Fibroblast of skin of abdomen (primary cell): ENCODE results near the gene ACER3.
A peak's percentile ranks its signal among the peaks of the same experiment; 100 is the strongest.

Source experiments
- DNase-seq: peaks from one replicate; pipeline ENCODE4 v3.0.0-alpha.2; 2013

Gene ACER3

DNA sequence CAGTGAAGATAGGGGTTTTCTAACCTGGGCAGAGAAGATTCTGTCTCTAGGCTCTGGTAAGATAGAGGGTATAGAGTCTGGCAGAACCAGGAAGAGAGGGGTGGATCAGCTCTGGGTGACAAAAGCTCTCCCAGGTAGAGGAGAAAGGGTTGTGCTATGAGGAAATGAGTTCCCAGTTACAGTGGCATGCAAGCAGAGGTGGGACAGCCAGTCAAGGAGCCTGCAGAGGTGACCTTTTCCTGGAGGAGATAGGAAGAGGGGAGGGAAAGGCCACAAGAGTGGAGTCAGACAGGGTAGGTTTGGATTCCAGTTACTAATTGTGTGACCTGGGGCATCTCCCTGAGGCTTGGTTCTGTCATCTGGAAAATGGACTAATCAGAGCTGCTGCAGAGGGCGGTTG, 202.7 kb downstream of the ACER3 start:
- no peak for DNase-seq

- no peak for DNase-seq
Observed at GRCh38 chr11:77063861-77064260, 203.1 kb downstream of the ACER3 start.

GRCh38 chr11:77064648-77065217, 204.0 kb downstream of the ACER3 start:
- DNase-seq = no peak

GRCh38 chr11:77065878-77066228, 205.1 kb downstream of the ACER3 start:
- DNase-seq = peak; percentile 52

GRCh38 chr11:77066229-77067042, 205.7 kb downstream of the ACER3 start, which contains the start of gene CAPN5:
Gene CAPN5 (plus strand): TSS chr11:77066971. CDS start chr11:77084887, 17,916 bp downstream.
- peak; percentile 94 for DNase-seq

- no peak for DNase-seq
Observed at GRCh38 chr11:77067861-77068443, 207.2 kb downstream of the ACER3 start.

DNA sequence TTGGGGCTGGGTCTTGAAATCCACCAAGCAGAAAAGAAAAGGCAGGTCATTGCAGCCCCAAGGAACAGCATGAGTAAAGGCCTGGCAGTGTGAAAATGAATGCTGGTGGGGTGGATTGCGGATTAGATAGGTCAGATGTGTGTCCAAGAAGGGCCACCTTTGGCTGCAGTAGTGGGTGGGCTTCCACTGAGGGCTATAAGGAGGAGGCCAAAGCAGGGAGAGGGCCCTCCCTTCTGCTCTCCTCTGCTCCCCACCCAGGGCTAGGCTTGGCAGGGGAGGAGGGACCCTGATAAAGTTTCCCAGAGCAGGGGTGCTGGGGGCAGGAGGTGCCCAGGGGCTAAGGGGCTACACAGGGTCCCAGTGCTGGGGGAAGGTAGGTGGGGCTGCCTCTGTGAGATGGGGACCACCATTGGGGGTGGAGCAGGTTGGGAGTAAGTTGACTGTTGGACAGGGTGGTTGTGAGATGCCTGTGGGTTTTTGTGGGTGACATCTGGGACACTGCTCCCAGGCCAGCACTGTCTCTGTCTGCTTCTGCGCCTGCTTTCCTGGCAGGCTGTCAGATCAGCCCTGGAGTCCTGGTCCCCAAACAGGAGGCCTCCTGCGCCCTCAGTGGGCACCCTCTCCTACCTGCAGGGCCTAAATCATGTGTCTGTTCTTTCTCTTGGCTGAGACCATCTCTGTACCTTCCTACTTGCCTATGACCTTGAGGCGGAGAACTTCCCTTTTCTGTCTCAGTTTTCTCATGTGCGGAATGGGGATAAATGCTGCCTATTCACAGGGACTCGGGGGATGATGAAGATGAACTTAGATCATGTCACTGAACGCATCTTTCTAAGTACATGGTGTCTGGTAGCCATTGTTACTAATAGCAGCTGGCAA, 208.0 kb downstream of the ACER3 start:
- DNase-seq = no peak

DNA sequence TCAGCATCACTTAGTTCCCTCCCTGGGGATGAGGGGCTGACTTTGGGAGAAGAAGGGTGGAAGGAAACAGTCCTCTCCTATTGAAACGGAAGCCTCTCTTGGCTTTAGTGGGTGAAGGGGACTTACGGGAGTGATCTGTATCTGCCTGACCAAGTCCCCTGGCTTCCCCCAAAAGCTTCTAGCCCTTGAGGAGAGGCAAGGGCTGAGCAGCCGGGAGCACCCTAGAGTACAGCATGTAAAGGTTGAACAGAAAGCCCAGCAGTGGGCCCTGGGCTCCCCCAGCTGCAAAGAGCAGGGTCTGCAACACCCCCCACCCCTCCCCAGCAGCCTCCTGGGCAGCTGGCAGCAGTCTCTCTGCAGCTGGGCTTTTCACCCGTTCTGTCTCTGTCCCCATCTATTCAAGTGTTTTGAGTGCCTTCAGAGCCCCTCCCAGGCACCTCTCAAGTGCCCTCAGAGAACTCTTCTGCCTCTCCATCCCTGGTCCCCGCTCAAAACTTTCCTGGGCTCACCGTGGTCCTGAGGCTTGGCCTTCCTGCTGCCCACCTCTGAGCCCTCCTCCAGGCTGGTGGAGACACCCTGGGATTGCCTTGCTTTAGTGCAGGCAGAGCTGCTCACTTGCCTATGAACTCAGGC, 208.7 kb downstream of the ACER3 start:
- no peak for DNase-seq

DNA sequence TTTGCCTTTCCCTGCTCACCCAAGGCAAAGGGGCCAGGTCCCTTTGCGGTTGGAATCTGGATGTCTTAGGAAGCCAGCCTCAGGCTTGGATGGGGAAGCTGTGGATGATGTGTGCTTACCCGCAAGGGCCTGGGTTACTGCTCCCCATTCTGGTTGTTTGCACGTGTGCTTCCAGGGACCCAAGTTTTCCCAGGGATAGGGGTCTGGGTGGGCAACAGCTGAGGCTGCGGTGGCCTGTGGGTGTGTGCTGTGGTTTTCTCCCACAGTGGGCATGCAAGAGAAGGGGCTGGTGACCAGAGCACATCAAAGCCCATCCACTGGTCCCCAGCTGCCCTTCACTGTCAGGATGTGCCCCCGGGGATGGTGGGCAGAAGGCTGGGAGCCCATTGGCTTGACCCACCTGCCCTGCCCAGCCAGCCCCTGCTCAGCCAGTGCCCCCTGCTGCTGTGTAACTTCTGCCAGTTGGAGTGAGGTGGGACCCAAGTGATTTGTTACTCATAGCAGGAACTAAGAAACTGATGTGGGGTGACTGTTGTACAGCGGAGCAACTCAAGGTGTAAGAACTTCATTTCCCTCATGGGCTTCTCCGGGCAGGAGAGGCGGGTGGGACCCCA, 209.4 kb downstream of the ACER3 start:
- DNase-seq = no peak

DNA sequence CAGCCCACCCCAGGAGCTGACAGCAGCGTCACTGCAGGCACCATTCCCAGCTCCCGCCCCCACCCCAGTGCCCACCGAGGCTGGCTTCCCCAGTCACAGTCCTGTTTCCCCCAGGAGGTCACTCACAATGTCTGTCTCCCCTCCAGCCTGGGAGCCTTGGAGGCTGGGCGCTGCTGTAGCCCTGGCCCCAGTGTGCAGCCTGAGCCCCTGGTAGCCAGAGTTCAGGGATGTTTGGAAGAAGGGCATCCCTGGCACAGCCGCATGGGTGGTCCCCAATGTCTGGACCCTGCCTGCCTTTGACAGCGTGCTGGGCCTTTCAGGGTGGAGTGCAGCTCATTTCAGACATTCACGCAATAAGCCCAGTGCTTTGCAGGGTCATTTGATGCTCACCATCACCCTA, 210.4 kb downstream of the ACER3 start:
- no peak for DNase-seq

DNA sequence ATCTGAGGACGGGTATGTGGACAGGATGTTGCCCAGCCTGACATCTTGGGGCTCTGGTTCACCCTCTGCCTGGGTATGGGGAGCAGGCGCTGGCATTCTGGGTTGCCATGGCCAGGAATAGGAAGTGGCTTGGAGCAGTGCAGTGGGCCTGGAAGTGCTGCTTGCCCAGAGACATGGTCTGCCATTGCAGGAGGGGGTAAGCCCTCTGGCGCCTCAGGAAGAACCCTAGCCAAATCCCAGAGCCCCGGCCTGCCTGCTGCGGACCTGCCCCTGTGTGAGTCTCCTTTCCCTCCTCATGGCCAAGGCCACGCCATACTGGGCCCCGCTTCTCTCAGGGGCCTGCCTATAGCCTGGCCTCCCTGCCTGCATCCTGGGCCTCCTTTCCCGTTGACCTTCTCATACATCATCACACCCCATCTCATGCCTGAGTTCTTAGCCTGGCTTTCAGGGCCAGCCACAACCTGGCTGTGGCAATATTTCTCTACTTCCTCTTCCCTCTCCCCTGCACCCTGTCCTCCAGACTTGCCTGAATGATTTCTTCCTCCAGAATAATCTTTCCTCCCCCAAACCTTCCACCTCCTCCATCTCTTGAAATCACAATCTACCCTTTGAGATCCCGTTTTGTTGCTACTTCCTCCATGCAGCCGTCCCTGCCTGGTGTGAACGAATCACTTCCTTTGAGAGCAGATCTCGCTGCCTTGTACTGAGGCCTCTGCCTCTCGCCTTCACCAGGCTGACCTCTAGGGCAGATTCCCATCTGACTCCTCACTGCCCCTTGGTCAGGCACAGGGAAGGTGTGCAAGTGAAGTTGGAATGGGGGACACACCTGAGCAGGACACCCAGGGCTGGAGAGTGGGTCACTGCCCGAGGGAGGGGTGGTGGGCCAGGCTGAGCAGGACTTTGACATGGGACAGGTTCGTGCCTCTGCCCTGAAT, 211.2 kb downstream of the ACER3 start:
- no peak for DNase-seq

GRCh38 chr11:77072851-77073327, 212.2 kb downstream of the ACER3 start:
- no peak for DNase-seq

DNA sequence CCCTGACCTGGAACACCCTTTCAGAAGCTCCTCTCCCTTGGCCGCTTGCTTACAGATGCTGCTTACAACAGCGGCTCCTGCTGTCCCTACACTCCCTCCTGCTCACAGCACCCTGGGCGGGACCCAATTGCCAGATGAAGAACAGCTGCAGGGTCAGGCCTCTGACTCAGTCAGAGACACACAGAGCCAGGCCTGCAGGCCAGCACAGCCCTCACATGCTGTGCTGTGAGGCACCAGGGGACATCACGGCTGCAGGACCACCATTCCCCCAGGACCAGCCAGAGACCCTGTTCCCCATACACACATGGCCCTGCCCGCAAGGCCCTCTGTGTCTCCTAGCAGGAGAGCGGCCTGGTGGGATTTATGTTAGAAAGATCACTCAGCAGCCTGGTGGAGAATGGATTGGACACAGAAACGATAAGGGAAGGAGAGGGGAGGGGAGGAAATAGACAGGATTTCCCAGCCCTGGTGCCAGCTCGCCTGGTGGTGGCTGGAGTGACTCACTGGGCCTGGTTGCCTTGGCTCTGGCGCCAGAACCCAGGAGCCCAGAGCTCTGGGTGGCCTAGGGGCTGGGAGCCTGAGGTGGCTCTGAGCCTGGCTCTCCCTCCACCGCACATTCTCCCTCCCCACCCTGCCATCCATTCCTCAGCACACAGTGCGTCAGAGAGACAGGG, 212.7 kb downstream of the ACER3 start:
- DNase-seq = peak; percentile 91

- no peak for DNase-seq
Observed at GRCh38 chr11:77074205-77074604, 213.5 kb downstream of the ACER3 start.

DNA sequence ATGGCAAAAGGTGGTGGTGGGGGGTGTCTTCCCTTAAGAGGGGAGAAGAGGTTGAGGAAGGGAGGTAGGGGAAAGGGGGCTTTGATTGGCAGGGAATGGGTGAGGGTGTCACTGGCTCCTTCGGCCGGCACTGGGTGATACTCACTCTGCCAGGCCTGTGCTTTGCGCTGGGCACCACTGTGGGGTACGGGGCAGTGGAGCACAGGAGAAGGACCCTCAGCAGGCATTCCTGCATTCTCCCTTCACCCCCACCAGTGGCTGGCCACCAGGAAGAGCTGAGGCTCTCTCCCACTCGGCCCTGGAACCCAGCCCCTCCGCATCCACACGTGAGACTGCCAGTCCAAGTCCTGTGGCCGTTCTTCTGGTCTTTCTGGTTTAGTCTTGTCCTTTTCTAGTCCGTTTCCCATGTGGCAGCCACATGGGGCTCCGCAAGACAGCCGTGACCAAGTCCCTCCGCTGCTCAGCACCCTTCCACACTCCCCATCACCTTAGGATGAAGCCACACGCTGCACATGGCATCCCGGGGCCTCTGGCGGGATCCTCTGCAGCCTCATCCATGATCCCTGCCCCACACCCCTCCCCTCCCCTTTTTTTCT, 214.0 kb downstream of the ACER3 start:
- no peak for DNase-seq

DNA sequence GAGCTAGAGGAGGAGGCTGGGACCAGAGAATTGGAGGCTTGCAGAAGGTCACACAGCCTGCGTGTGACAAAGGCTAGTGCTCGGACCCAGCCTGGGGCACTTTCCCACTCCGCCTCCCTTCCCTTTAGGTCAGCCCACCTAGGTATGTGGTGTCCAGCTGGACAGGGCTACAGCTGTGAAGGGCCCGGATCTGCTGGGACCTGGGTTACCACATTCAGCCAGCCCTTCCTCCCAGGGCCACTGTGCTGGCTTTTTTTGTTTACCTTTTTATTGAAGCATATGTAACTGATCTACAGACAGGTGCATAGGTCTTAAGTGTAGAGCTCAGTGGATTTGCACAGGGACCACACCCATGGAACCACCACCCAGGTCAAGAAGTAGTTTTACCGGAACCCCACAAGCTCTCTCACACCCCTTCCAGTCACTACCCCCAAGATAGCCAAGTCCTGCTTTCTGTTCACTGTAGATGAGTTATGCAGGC, 214.7 kb downstream of the ACER3 start:
- no peak for DNase-seq
